Ammon's horn (tissue), 1 donor: ENCODE measurements around the gene SULT1E1.

ENCODE experiments used
- DNase-seq: peaks from one replicate; pipeline ENCODE4 v3.0.0-alpha.2; 2016; ENCODE audit warnings: low spot score

Gene SULT1E1

GRCh38 chr4:69860052-69860451, at the start of gene SULT1E1:
SULT1E1 (minus strand) TSS chr4:69860145; CDS start chr4:69857644, 2,501 bp downstream.
- DNase-seq, result no peak

- DNase-seq, result no peak
Observed at GRCh38 chr4:69909195-69909594, 49.2 kb upstream of the SULT1E1 start.

- DNase-seq, result no peak
Observed at GRCh38 chr4:69907151-69907550, 47.2 kb upstream of the SULT1E1 start.

- DNase-seq, result no peak
Observed at GRCh38 chr4:69896530-69897116, 36.7 kb upstream of the SULT1E1 start.

GRCh38 chr4:69894721-69895120, 34.8 kb upstream of the SULT1E1 start:
- DNase-seq, result peak; percentile 32

- no peak for DNase-seq
Observed at GRCh38 chr4:69894186-69894585, 34.2 kb upstream of the SULT1E1 start.

- no peak for DNase-seq
Observed at GRCh38 chr4:69888336-69888735, 28.4 kb upstream of the SULT1E1 start.

GRCh38 chr4:69882150-69882549, 22.2 kb upstream of the SULT1E1 start:
- no peak for DNase-seq

- DNase-seq, result peak; percentile 58
Observed at GRCh38 chr4:69881173-69881773, 21.3 kb upstream of the SULT1E1 start.

GRCh38 chr4:69878250-69878649, 18.3 kb upstream of the SULT1E1 start:
- no peak for DNase-seq

- no peak for DNase-seq
Observed at GRCh38 chr4:69877453-69877852, 17.5 kb upstream of the SULT1E1 start.

GRCh38 chr4:69876071-69876470, 16.1 kb upstream of the SULT1E1 start:
- DNase-seq, result no peak

- no peak for DNase-seq
Observed at GRCh38 chr4:69875576-69875975, 15.6 kb upstream of the SULT1E1 start.

- DNase-seq, result no peak
Observed at GRCh38 chr4:69874507-69874906, 14.6 kb upstream of the SULT1E1 start.

GRCh38 chr4:69861756-69862155, 1.8 kb upstream of the SULT1E1 start:
- no peak for DNase-seq

- no peak for DNase-seq
Observed at GRCh38 chr4:69860521-69861298, 765 bp upstream of the SULT1E1 start.

- no peak for DNase-seq
Observed at GRCh38 chr4:69859140-69859685, 732 bp downstream of the SULT1E1 start.

GRCh38 chr4:69858690-69859089, 1.3 kb downstream of the SULT1E1 start:
- DNase-seq, result no peak

- no peak for DNase-seq
Observed at GRCh38 chr4:69855822-69856221, 4.1 kb downstream of the SULT1E1 start.

GRCh38 chr4:69849969-69850368, 10.0 kb downstream of the SULT1E1 start:
- no peak for DNase-seq

GRCh38 chr4:69849297-69849696, 10.6 kb downstream of the SULT1E1 start:
- no peak for DNase-seq

GRCh38 chr4:69848028-69848427, 11.9 kb downstream of the SULT1E1 start:
- DNase-seq, result no peak

- DNase-seq, result no peak
Observed at GRCh38 chr4:69843932-69844331, 16.0 kb downstream of the SULT1E1 start.
